Measurements from ENCODE around the gene SHROOM4. TPM values are rescaled to one million over a fixed set of nuclear protein-coding genes. Genes with fewer than 3 reads are reported as not detected.

The SHROOM4 gene
- total RNA-seq, 1 experiment from 2014 or later, result 4.5 TPM

GRCh38 chrX:50615570-50616158, 198.3 kb downstream of the SHROOM4 start:
- DNase-seq (ENCODE audit: low spot score), result no peak

GRCh38 chrX:50614460-50614859, 199.5 kb downstream of the SHROOM4 start:
- no peak for DNase-seq (ENCODE audit: low spot score)

GRCh38 chrX:50613846-50614245, 200.1 kb downstream of the SHROOM4 start:
- DNase-seq (ENCODE audit: low spot score), result no peak

DNA sequence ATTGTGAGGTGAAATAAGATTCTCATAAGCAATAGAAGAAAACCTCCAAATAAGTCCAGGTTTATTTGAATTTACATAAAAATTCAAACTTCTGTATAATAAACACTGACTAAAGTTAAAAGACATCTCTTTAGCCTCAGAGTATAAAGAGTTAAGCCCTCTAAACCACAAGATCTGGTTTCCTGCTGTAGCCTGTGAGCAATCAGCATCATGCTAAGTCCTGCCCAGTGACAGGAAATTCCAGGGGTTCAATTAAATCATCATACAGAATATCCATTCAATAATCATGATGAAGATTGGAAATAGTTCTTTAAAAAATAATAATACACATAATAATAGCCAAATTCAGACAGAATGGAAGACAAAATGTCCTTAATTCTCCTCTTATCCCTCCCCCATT, 204.2 kb downstream of the SHROOM4 start:
- no peak for DNase-seq (ENCODE audit: low spot score)

DNA sequence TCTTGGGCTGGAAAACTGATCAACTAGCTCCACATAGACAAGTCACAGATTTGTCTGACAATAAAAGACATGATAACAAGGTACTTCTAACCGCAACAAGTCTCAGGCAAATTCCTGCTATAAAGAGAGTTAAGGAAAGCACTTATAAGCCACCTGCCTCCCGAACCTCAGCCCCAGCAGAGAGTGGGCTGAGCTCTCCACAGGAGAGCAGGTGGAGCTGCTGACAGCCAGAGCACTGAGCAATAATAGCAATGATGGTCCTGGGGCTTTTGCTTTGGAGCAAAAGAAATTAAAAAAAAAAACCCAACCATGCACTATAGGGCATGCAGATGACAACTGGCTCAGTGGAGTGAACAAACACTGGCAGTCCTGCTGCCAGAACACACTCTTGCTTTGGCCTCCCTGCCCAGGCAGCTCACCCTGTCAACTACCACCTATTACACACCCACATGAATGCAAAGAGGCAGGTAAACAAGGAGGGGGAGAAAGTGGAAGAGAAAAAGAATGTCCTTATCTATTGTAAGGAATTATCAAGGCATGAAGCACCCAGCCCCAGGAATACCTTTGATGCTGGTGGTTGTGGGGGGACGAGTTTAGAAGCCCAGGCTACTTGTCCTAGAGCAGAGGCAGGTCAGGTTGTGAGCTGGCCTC, 207.6 kb downstream of the SHROOM4 start:
- no peak for DNase-seq (ENCODE audit: low spot score)

DNA sequence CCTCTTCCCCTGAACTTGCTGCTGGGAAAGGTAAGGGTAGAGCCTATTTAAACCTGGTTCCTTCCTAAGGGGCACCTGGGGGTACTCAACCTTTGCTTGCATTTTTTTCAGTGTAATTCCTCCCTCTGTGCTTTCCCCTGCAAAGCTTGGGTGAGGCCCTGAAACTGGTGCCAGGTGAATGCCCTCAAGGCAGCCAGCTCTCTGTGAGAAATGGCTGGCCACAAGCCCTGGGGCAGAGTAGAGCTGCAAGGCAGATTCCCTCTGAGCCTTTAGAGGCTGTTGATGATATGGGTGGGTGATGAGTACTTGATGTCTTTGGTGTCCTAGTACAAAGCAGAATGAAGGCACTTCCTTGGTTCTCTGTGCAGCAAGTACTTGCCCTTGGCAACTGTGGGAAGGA, 217.9 kb downstream of the SHROOM4 start:
- DNase-seq (ENCODE audit: low spot score), result no peak

DNA sequence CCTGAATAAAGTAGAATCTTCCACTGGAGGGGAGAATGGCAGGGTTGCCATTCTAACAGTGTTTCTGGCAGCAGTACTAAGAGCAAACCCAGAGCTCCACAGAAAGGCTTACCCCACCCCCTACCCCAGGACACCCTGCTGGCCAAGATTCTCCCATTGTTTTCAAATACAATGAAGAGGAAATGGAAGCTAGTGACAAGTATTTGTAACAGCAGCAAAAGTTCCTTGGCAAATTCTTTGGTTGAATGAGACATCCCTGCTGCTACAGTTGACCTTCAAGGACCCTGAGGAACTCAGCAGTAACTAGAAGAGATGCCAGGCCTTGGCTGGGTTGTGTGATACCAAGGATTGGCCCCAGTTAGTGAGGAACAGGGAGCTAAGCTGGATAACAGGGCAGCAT, 219.2 kb downstream of the SHROOM4 start:
- no peak for DNase-seq (ENCODE audit: low spot score)

GRCh38 chrX:50586980-50587379, 227.0 kb downstream of the SHROOM4 start:
- DNase-seq (ENCODE audit: low spot score), result no peak

- no peak for DNase-seq (ENCODE audit: low spot score)
These were observed 227.6 kb downstream of the SHROOM4 start for GRCh38 chrX:50586407-50586806.

- DNase-seq (ENCODE audit: low spot score), result no peak
These were observed 232.6 kb downstream of the SHROOM4 start for GRCh38 chrX:50581405-50581804.

- DNase-seq (ENCODE audit: low spot score), result peak; percentile 84
These were observed 234.0 kb downstream of the SHROOM4 start for GRCh38 chrX:50579955-50580354.

DNA sequence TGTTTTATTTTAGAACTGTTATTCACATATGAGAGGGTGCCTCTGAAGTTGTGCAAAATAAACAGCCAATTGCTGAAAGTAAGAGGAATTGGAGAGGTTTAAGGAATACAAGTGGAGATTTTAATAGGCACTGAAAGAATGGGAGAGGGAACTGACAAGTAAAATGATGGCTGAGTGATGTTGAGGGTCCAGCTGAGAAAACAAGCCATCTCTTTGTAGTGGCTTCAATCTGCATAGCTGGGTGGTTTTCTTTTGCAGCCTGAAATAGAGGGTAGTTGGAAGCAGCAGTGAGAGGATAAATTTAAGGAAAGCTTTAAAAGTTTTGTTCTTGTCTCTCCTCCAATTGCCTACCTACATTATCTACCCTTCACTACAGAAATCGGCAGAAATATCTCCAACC, 236.7 kb downstream of the SHROOM4 start:
- no peak for DNase-seq (ENCODE audit: low spot score)

- no peak for DNase-seq (ENCODE audit: low spot score)
These were observed 246.4 kb downstream of the SHROOM4 start for GRCh38 chrX:50567636-50568035.

- DNase-seq (ENCODE audit: low spot score), result no peak
These were observed 248.3 kb downstream of the SHROOM4 start for GRCh38 chrX:50565718-50566117.

Small RNAs within 50 kb of the gene (small RNA-seq; reads per million reads assigned to genes)
- gene RNU6-935P, result not detected

Other genes with a start within 250 kb of the SHROOM4 start
- not detected in 2 replicates for gene BMP15, start 96.5 kb upstream of the SHROOM4 start, total RNA-seq (2014; rRNA removed; shearing (Covaris generic))